Activated CD4-positive, alpha-beta T cell treated with anti-CD3 and anti-CD28 coated beads, Interleukin-2, amount 10 ng/mL, durations not matched to agents 7 days and 5 days (primary cell): ENCODE data around the gene RABL2B. TPM values are rescaled to one million over a fixed set of nuclear protein-coding genes. Genes with fewer than 3 reads are reported as not detected.
"Not testable (repeated sequence)": the region's sequence is repeated elsewhere in the genome, so short reads cannot be mapped to it uniquely, and the experiment has no call there.

Source experiments
- CTCF ChIA-PET: fragments of 350-600 bp; sonication (Branson Sonifier 250); formaldehyde crosslinking; loops from one replicate; lab custom pipeline; 2021; ENCODE audit warnings: antibody characterized with exemption; lab: Charles Lee
- POLR2A ChIA-PET: fragments of 350-600 bp; sonication (Branson Sonifier 250); formaldehyde crosslinking; loops from one replicate; lab custom pipeline; 2021; ENCODE audit warnings: antibody characterized with exemption; lab: Charles Lee
- DNase-seq: peaks from one replicate; pipeline ENCODE4 v3.0.0-alpha.2; 2020
- H3K27ac Mint-ChIP-seq: one replicate; pipeline ENCODE4 v1.8.0; 2021; ENCODE audit warnings: mild to moderate bottlenecking, moderate library complexity, mixed read lengths
- H3K27me3 Mint-ChIP-seq: one replicate; pipeline ENCODE4 v1.8.0; 2021; ENCODE audit warnings: mixed read lengths
- H3K36me3 Mint-ChIP-seq: one replicate; pipeline ENCODE4 v1.8.0; 2021; ENCODE audit warnings: low read depth, mixed read lengths
- H3K4me1 Mint-ChIP-seq: one replicate; pipeline ENCODE4 v1.8.0; 2021; ENCODE audit warnings: mixed read lengths
- H3K4me3 Mint-ChIP-seq: one replicate; pipeline ENCODE4 v1.8.0; 2021; ENCODE audit warnings: mild to moderate bottlenecking, moderate library complexity, mixed read lengths
- H3K9me3 Mint-ChIP-seq: one replicate; pipeline ENCODE4 v1.8.0; 2021; ENCODE audit warnings: mixed read lengths
- total RNA-seq, 2 experiments: library from RNA; stranded (reverse); gene quantifications; one replicate each; pipeline ENCODE4 v1.2.3, GENCODE V29; 2021

Gene RABL2B
- total RNA-seq, 2 experiments from 2014 or later = 28.2 to 29.0 TPM

DNA sequence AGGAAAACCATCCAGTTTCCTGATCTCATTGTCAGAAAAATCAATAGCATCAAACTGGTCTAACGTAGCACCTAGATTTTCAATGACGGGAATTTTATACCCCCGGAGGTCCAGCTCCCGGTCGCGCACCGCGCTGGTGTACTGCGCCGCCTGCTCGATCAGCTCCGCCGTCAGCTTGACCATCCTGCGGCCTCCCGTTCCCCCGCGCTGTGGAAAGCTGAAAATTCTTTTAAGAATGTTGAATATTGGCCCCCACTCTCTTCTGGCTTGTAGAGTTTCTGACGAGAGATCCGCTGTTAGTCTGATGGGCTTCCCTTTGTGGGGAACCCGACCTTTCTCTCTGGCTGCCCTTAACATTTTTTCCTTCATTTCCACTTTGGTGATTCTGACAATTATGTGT is 28.2 kb downstream of the RABL2B start:
- H3K9me3 Mint-ChIP-seq, POLR2A ChIA-PET, H3K36me3 Mint-ChIP-seq, CTCF ChIA-PET, H3K27ac Mint-ChIP-seq, DNase-seq: not testable (repeated sequence)
- H3K27me3 Mint-ChIP-seq = peaks cover 29% of the 10 kb centered on the region
- peaks cover 25% of the 10 kb centered on the region for H3K4me1 Mint-ChIP-seq
- H3K4me3 Mint-ChIP-seq = peak overlapping the region; percentile 27

DNA sequence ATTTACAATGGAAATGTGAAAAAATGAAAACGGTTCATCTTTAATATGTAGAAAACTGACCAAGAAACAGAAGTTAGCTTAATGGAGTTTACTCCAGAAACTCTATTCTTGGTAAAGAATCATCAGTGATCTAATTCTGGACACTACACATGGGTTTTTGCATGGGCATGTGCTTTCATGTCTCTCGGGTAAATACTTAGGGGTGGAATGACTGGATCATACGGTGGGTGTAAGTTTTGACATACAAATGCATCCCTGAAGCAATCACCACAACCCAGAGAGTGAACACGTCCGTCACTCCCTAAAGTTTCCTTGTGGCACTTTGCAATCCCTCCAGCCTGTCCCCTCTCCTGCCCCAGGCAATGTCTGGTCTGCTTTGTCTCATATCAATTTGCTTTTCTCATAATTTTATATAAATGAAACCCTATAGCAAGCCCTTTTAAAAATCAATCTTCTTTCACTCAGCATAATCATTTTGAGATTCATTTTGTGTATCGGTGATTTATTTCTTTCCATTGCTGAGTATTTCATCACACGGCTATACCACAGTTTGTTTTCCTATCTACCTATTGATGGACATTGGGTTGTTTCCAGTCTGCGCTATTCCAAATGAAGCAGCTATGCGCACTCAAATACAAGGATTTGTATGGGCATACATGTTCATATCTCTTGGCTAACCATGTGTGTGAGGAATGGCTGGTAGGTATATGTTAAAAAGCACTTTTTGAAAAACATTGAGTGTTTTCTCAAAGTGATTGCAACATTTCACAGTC is 33.9 kb downstream of the RABL2B start:
- H3K4me1 Mint-ChIP-seq, CTCF ChIA-PET, DNase-seq, H3K27ac Mint-ChIP-seq, H3K36me3 Mint-ChIP-seq, H3K9me3 Mint-ChIP-seq, H3K4me3 Mint-ChIP-seq, POLR2A ChIA-PET: not testable (repeated sequence)
- H3K27me3 Mint-ChIP-seq = peaks cover 25% of the 10 kb centered on the region

DNA sequence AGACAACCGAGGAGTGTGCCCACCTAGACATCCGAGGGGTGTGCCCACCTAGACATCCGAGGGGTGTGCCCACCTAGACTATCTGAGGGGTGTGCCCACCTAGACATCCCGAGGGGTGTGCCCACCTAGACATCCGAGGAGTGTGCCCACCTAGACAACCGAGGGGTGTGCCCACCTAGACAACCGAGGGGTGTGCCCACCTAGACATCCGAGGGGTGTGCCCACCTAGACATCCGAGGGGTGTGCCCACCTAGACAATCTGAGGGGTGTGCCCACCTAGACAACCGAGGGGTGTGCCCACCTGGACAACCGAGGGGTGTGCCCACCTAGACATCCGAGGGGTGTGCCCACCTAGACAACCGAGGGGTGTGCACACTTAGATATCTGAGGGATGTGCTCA is 34.8 kb downstream of the RABL2B start:
- CTCF ChIA-PET, H3K9me3 Mint-ChIP-seq, H3K36me3 Mint-ChIP-seq, DNase-seq, H3K4me1 Mint-ChIP-seq, H3K27ac Mint-ChIP-seq, POLR2A ChIA-PET, H3K4me3 Mint-ChIP-seq: not testable (repeated sequence)
- H3K27me3 Mint-ChIP-seq = peaks cover 19% of the 10 kb centered on the region

DNA sequence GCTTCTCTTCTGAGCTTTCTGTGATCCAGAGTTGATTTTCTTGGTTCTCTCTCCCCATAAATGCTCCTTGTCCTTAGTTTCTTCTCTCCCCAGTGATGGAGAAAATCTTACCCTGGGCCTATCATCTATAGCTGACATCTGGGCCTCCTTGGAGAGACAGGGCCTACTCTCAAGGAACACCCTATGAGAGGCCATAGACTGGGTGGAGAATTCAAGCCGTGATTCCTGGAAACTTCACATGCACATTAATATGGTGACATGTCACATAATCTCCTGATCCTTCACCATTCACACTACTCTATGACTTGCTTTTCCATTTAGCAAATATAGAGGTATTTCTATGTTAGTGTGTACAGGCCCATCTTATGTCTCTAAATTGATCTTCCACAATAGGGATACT is 35.9 kb downstream of the RABL2B start:
- DNase-seq, H3K36me3 Mint-ChIP-seq, H3K4me1 Mint-ChIP-seq, H3K9me3 Mint-ChIP-seq, H3K27ac Mint-ChIP-seq, POLR2A ChIA-PET, H3K4me3 Mint-ChIP-seq, CTCF ChIA-PET: not testable (repeated sequence)
- H3K27me3 Mint-ChIP-seq = peaks cover 14% of the 10 kb centered on the region

DNA sequence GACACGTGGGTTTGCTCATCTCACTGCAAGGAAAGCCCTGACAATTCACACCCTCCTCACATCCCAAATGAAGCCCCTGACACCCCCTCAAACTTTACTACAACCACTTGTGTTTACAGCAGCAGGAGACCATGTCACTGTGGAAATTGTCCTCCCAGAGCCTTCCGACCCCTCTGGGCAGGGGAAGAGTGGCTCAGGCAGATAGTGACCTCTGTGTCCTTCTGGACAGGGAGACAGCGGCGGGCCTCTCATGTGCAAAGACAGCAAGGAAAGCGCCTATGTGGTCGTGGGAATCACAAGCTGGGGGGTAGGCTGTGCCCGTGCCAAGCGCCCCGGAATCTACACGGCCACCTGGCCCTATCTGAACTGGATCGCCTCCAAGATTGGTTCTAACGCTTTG is 39.0 kb downstream of the RABL2B start:
- DNase-seq = not testable (repeated sequence)

DNA sequence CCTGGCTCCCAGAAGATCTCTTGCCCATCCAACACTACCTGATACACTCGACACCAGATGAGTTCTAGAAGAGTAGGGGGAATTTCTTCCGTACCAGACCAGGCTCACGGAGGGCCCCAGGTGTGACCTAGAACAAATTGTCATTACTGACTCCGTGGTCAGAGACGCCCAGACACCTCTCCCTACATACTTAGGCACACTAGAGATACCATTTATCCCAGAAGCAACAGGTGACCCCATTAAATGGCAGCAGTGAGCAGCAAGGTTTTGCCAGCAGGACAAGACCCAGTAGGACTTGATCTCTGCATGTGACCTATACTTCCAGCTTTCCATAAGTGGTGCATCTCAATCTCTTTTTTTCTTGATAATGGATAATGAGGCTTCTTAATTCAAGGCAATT is 42.7 kb downstream of the RABL2B start:
- not testable (repeated sequence) for H3K27ac Mint-ChIP-seq, H3K4me3 Mint-ChIP-seq, H3K36me3 Mint-ChIP-seq

More for the DNA sequence above, 39.0 kb downstream of the RABL2B start:
- H3K36me3 Mint-ChIP-seq, H3K4me3 Mint-ChIP-seq, H3K4me1 Mint-ChIP-seq, H3K9me3 Mint-ChIP-seq, H3K27me3 Mint-ChIP-seq, H3K27ac Mint-ChIP-seq, CTCF ChIA-PET, POLR2A ChIA-PET: not testable (repeated sequence)

DNA sequence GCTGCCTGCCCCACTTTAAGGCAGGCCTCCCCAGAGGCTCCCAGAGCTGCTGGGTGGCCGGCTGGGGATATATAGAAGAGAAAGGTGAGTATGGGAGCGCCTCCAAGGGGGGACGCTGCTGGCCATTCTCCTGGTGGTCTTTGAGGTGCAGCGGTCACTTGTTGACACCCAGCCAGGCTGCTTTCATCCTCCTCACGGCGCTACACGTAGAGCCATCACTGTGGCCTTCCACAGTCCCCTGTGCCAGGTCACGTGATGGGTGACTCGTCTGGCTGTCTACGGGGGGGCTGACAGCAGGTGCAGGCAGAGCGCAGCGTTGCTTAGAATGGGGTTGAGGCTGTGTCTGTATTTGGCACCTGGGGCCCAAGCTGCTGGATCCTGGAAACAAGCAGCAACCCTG is 43.5 kb downstream of the RABL2B start:
- Mint-ChIP-seq H3K4me3 (no peak overlapping the region), H3K4me1 (no peaks in the 10 kb centered on the region), H3K9me3 (no peaks in the 10 kb centered on the region), H3K27me3 (no peaks in the 10 kb centered on the region), H3K36me3 (no peaks in the 10 kb centered on the region), H3K27ac (no peak overlapping the region)
- ChIA-PET POLR2A (no interaction called here), CTCF (no interaction called here)
- DNase-seq = peak; percentile 2

More for the DNA sequence above, 42.7 kb downstream of the RABL2B start:
- H3K4me1 Mint-ChIP-seq, H3K27me3 Mint-ChIP-seq, CTCF ChIA-PET, H3K9me3 Mint-ChIP-seq, DNase-seq, POLR2A ChIA-PET: not testable (repeated sequence)

DNA sequence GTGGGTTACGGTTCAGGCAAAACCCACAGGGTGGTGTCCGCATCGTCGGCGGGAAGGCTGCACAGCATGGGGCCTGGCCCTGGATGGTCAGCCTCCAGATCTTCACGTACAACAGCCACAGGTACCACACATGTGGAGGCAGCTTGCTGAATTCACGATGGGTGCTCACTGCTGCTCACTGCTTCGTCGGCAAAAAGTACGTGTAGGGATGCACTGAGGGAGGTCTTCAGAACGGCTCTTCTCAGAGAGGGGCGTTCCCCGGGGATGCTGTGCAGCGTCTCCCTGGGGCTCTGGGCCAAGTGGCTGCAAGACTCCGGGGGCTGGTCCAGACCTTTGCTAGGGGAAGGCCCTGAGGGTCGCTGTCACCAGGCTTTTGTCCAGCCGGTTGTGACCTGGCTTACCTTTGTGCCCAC is 44.2 kb downstream of the RABL2B start:
- H3K36me3 Mint-ChIP-seq = no peaks in the 10 kb centered on the region
- H3K27ac Mint-ChIP-seq = no peak overlapping the region
- no peaks in the 10 kb centered on the region for H3K9me3 Mint-ChIP-seq
- CTCF ChIA-PET = no interaction called here
- peak; percentile 4 for DNase-seq
- POLR2A ChIA-PET = no interaction called here
- H3K27me3 Mint-ChIP-seq = no peaks in the 10 kb centered on the region
- H3K4me3 Mint-ChIP-seq = no peak overlapping the region
- no peaks in the 10 kb centered on the region for H3K4me1 Mint-ChIP-seq

DNA sequence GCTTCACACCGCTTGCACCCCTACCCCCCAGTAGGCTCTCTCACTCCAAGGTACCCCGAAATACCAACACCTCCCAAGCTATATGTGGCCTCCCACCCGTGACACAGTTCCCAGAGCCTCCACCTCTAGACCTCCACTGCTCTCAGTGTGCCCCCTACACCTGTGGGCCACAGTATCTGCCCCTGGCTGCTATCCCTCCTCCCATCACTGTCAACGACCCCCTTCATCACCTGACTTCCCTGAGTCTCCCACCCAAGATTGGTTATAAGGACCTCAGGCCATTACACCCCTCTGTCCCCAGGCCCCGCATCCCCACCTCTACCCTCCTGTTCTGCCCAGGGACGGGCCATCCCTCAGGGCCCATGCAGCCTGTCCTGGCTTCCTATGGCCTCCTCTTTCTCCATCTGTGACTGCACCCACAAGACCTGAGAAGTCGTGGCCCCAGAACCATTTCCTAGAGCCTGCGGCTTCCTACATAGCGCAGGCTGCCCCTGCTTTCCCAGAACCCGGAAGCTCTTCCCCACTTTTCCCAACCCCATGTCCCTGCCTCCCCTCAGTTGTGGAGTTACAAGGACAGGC is 44.7 kb downstream of the RABL2B start:
- H3K27me3 Mint-ChIP-seq = no peaks in the 10 kb centered on the region
- H3K9me3 Mint-ChIP-seq = no peaks in the 10 kb centered on the region
- DNase-seq = peak; percentile 2
- H3K36me3 Mint-ChIP-seq = no peaks in the 10 kb centered on the region
- POLR2A ChIA-PET = no interaction called here
- no peak overlapping the region for H3K27ac Mint-ChIP-seq
- CTCF ChIA-PET = no interaction called here
- H3K4me1 Mint-ChIP-seq = no peaks in the 10 kb centered on the region
- H3K4me3 Mint-ChIP-seq = no peak overlapping the region

DNA sequence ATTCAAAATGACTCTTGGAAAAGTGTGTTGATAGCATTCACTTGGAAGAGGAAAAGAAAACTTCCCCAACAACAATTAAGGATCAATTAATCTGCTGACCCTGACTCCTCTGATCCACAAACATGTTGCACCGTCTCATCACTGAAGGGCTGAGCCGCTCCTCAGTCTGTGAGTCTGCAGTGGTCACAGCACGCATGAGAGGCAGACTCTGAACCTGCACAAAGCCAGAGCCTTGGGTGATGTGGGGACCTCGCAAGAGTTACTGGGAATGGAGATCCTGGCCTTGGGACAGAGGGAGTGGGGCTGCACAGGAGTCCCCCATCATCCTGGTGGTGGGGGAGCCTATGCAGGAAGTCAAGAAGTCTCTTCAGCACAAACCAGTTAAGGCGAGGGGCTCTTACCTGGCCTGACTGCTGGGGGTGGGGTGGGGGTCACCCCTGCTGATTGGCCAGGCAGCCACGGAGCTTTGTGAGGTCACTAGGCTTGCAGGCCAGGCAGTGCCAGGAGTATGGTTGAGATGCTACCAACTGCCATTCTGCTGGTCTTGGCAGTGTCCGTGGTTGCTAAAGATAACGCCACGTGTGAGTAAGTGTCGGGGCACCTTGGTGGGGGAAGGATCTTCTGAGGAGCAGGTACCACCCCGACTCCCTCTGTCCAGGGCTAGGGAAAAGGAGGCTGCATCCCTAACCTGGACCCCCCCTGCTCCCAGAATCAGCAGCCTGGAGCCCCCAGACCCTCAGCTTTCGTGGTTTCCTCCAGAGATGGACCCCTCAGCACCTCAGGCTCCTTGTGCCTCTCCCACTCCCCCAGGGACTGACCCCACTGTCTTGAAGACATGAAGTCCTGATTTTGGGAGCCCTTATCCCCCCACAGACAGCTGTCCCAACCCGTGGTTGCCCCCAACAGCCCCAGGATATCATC is 45.4 kb downstream of the RABL2B start, which contains the start of gene ACR:
TSS of gene ACR (plus strand) at position 477 of the 921 bp plus-strand sequence. CDS start at position 509, 32 bp downstream.
- CTCF ChIA-PET = interaction anchor here (1.0 kb wide), 1 partner anchor 9 kb away, joined by 3 read pairs; no protein-coding TSS in a partner anchor
- H3K27me3 Mint-ChIP-seq = no peaks in the 10 kb centered on the region
- H3K27ac Mint-ChIP-seq = no peak within 1 kb of the TSS
- POLR2A ChIA-PET = no interaction called here
- H3K4me3 Mint-ChIP-seq = no peak within 1 kb of the TSS
- peak; percentile 3 for DNase-seq
- no peaks in the 10 kb centered on the region for H3K36me3 Mint-ChIP-seq
- H3K4me1 Mint-ChIP-seq = no peaks in the 10 kb centered on the region
- H3K9me3 Mint-ChIP-seq = no peaks in the 10 kb centered on the region

DNA sequence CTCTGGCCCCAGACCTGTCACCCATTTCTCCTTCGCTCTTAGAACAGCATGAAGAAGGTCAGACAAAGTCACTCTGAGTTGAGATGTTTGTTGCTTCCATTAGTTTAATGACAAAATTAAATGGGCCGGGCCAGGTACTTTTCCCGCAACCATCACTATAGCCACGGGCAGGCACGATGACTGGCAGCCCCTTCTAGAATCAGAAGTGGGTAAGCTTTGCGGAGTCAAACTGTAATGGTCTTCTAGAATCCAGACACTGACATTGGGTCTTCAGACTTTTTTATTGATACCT is 47.8 kb downstream of the RABL2B start:
- H3K27ac Mint-ChIP-seq = no peak overlapping the region
- peaks cover 2% of the 10 kb centered on the region for H3K4me1 Mint-ChIP-seq
- peak; percentile 4 for DNase-seq
- H3K9me3 Mint-ChIP-seq = no peaks in the 10 kb centered on the region
- ChIA-PET POLR2A (no interaction called here), CTCF (interaction anchor here (0.7 kb wide), 1 partner anchor 12 kb away, joined by 3 read pairs; no protein-coding TSS in a partner anchor)
- no peaks in the 10 kb centered on the region for H3K27me3 Mint-ChIP-seq
- H3K4me3 Mint-ChIP-seq = no peak overlapping the region
- H3K36me3 Mint-ChIP-seq = no peaks in the 10 kb centered on the region

DNA sequence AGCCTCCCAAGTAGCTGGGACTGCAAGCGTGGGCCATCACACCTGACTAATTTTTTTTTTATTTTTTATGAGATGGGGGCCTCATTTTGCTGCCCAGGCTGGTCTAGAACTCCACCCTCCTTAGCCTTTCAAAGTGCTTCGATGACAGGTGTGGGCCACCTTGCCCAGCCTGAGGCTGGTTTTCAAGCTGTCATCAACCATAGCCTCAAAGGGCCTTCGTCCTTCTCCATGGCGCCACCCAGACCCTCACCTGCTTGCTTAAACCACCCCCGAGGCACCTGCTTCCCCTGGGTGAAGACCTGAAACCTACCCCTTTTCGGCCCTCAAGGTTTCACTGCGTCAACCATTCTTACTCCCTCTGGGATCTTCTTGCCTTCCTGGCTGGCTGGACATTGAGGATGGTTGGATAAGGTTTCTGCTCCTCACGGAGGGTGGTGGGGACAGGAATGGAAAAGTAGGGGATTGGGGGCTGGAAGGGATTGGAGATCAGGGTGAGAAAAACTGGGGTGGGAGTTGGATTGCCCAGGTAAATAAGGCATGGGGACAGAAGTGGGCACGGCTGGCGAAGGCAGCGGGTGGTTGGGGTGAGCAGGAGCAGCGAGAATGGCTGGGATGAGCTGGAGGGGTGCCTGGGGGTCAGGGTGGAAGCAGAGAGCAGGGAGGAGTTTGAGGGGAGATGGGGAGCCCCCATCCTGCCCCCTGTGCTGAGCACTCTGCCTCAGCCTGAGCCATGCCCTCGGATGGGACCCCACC is 48.3 kb downstream of the RABL2B start:
- POLR2A ChIA-PET = no interaction called here
- Mint-ChIP-seq H3K4me3 (no peak overlapping the region), H3K27ac (no peak overlapping the region), H3K4me1 (peaks cover 2% of the 10 kb centered on the region), H3K36me3 (no peaks in the 10 kb centered on the region), H3K9me3 (no peaks in the 10 kb centered on the region), H3K27me3 (no peaks in the 10 kb centered on the region)
- CTCF ChIA-PET = interaction anchor here (0.7 kb wide), 1 partner anchor 12 kb away, joined by 3 read pairs; no protein-coding TSS in a partner anchor
- no peak for DNase-seq
